Measurements from ENCODE around the gene COQ9. TPM values are rescaled to one million over a fixed set of nuclear protein-coding genes. Genes with fewer than 3 reads are reported as not detected.

Gene COQ9
- total and polyA plus RNA-seq, 2 donors = 42.4 to 67.5 TPM

- Histone ChIP-seq H3K9me3 (ENCODE audit: control insufficient read depth in 2 of 2, insufficient read depth in 1 of 2, low read length in 1 of 2) (peaks cover 0 to 1% of the 10 kb centered on the region in 2 donors), H3K4me1 (ENCODE audit: control insufficient read depth in 2 of 2, insufficient read depth in 2 of 2, low read length in 2 of 2) (peaks cover 0 to 5% of the 10 kb centered on the region in 2 donors), H3K27ac (ENCODE audit: low read depth in 1 of 2, low read length in 1 of 2) (no peak overlapping the region), H3K36me3 (ENCODE audit: control insufficient read depth in 2 of 2, insufficient read depth in 2 of 2, low read length in 1 of 2) (no peaks in the 10 kb centered on the region), H3K27me3 (ENCODE audit: control insufficient read depth in 2 of 2, insufficient read depth in 1 of 2, low read length in 1 of 2) (peaks cover 0 to 12% of the 10 kb centered on the region in 2 donors), H3K4me3 (ENCODE audit: low read length in 2 of 2) (no peak overlapping the region)
- 97% methylated on average over 5 of the region's 5 CpGs for WGBS
- no peak for DNase-seq (ENCODE audit: low read depth in 6 of 9, low spot score in 9 of 9)
Observed at GRCh38 chr16:57407521-57408353, 39.5 kb upstream of the COQ9 start.

GRCh38 chr16:57409065-57409464 lies 38.2 kb upstream of the COQ9 start:
- H3K36me3 ChIP-seq (ENCODE audit: control insufficient read depth in 2 of 2, insufficient read depth in 2 of 2, low read length in 1 of 2) = no peaks in the 10 kb centered on the region
- no peak overlapping the region for H3K4me3 ChIP-seq (ENCODE audit: low read length in 2 of 2)
- peaks cover 0 to 8% of the 10 kb centered on the region in 2 donors for H3K4me1 ChIP-seq (ENCODE audit: control insufficient read depth in 2 of 2, insufficient read depth in 2 of 2, low read length in 2 of 2)
- peaks cover 0 to 1% of the 10 kb centered on the region in 2 donors for H3K9me3 ChIP-seq (ENCODE audit: control insufficient read depth in 2 of 2, insufficient read depth in 1 of 2, low read length in 1 of 2)
- WGBS = 57% methylated on average over 5 of the region's 5 CpGs
- H3K27me3 ChIP-seq (ENCODE audit: control insufficient read depth in 2 of 2, insufficient read depth in 1 of 2, low read length in 1 of 2) = peaks cover 0 to 10% of the 10 kb centered on the region in 2 donors
- H3K27ac ChIP-seq (ENCODE audit: low read depth in 1 of 2, low read length in 1 of 2) = no peak overlapping the region
- no peak for DNase-seq (ENCODE audit: low read depth in 6 of 9, low spot score in 9 of 9)

DNA sequence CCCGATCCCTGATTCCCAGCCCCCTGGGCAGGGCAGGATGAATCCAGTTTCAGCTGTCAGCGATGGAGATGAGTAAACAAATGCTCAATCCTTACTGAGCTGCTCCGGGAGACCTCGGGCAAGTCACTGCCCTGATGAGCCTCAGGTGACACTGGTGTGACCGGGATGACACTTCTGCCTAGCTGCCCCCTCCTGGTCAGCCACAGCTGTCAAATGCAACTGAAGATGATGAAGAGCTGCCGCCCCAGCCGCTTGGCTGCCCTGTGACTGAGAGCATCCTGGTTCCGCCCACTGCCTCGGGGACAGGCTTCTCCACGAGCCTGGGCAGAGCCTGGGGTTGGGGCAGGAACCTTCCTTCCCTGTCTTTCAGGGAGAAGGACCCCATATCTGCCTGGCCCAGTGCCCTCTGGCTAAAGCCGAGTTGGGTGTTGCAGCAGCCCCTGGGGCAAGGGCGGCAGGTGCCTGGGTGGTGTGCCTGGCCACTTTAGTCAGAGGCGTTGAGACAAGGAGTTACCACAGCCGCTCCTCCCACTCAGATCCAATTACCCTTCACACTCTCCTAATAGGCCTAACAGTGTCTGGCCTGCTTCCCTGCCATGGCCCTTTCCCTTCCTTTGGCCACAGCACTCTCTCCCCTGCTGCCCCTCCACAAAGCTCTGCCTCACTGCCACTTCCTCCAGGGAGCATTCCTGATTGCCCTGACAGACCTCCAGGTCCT lies 37.2 kb upstream of the COQ9 start:
- WGBS = 91% methylated on average over 14 of the region's 14 CpGs
- Histone ChIP-seq H3K9me3 (ENCODE audit: control insufficient read depth in 2 of 2, insufficient read depth in 1 of 2, low read length in 1 of 2) (peaks cover 0 to 1% of the 10 kb centered on the region in 2 donors), H3K27me3 (ENCODE audit: control insufficient read depth in 2 of 2, insufficient read depth in 1 of 2, low read length in 1 of 2) (peaks cover 0 to 8% of the 10 kb centered on the region in 2 donors), H3K36me3 (ENCODE audit: control insufficient read depth in 2 of 2, insufficient read depth in 2 of 2, low read length in 1 of 2) (no peaks in the 10 kb centered on the region), H3K4me3 (ENCODE audit: low read length in 2 of 2) (no peak overlapping the region), H3K27ac (ENCODE audit: low read depth in 1 of 2, low read length in 1 of 2) (no peak overlapping the region), H3K4me1 (ENCODE audit: control insufficient read depth in 2 of 2, insufficient read depth in 2 of 2, low read length in 2 of 2) (peaks cover 0 to 8% of the 10 kb centered on the region in 2 donors)
- no peak for DNase-seq (ENCODE audit: low read depth in 6 of 9, low spot score in 9 of 9)

- WGBS = 90% methylated on average over 12 of the region's 12 CpGs
- no peak for DNase-seq (ENCODE audit: low read depth in 6 of 9, low spot score in 9 of 9)
- peaks cover 0 to 13% of the 10 kb centered on the region in 2 donors for H3K4me1 ChIP-seq (ENCODE audit: control insufficient read depth in 2 of 2, insufficient read depth in 2 of 2, low read length in 2 of 2)
- no peak overlapping the region for H3K4me3 ChIP-seq (ENCODE audit: low read length in 2 of 2)
- no peaks in the 10 kb centered on the region for H3K27me3 ChIP-seq (ENCODE audit: control insufficient read depth in 2 of 2, insufficient read depth in 1 of 2, low read length in 1 of 2)
- peaks cover 1 to 5% of the 10 kb centered on the region in 2 donors for H3K9me3 ChIP-seq (ENCODE audit: control insufficient read depth in 2 of 2, insufficient read depth in 1 of 2, low read length in 1 of 2)
- H3K27ac ChIP-seq (ENCODE audit: low read depth in 1 of 2, low read length in 1 of 2) = no peak overlapping the region
- no peaks in the 10 kb centered on the region for H3K36me3 ChIP-seq (ENCODE audit: control insufficient read depth in 2 of 2, insufficient read depth in 2 of 2, low read length in 1 of 2)
Observed at GRCh38 chr16:57411362-57411976, 35.8 kb upstream of the COQ9 start.

- Histone ChIP-seq H3K4me3 (ENCODE audit: low read length in 2 of 2) (no peak overlapping the region), H3K4me1 (ENCODE audit: control insufficient read depth in 2 of 2, insufficient read depth in 2 of 2, low read length in 2 of 2) (peaks cover 4 to 24% of the 10 kb centered on the region in 2 donors), H3K27ac (ENCODE audit: low read depth in 1 of 2, low read length in 1 of 2) (no peak overlapping the region), H3K36me3 (ENCODE audit: control insufficient read depth in 2 of 2, insufficient read depth in 2 of 2, low read length in 1 of 2) (no peaks in the 10 kb centered on the region), H3K27me3 (ENCODE audit: control insufficient read depth in 2 of 2, insufficient read depth in 1 of 2, low read length in 1 of 2) (no peaks in the 10 kb centered on the region), H3K9me3 (ENCODE audit: control insufficient read depth in 2 of 2, insufficient read depth in 1 of 2, low read length in 1 of 2) (peaks cover 1 to 5% of the 10 kb centered on the region in 2 donors)
- 96% methylated on average over 9 of the region's 9 CpGs for WGBS
- DNase-seq (ENCODE audit: low read depth in 6 of 9, low spot score in 9 of 9) = no peak
Observed at GRCh38 chr16:57412584-57412983, 34.7 kb upstream of the COQ9 start.

GRCh38 chr16:57413301-57413730 lies 34.0 kb upstream of the COQ9 start:
- peaks cover 4 to 29% of the 10 kb centered on the region in 2 donors for H3K4me1 ChIP-seq (ENCODE audit: control insufficient read depth in 2 of 2, insufficient read depth in 2 of 2, low read length in 2 of 2)
- no peak overlapping the region for H3K4me3 ChIP-seq (ENCODE audit: low read length in 2 of 2)
- H3K27ac ChIP-seq (ENCODE audit: low read depth in 1 of 2, low read length in 1 of 2) = no peak overlapping the region
- DNase-seq (ENCODE audit: low read depth in 6 of 9, low spot score in 9 of 9) = no peak
- peaks cover 1 to 5% of the 10 kb centered on the region in 2 donors for H3K9me3 ChIP-seq (ENCODE audit: control insufficient read depth in 2 of 2, insufficient read depth in 1 of 2, low read length in 1 of 2)
- WGBS = 89% methylated on average over 5 of the region's 5 CpGs
- no peaks in the 10 kb centered on the region for H3K27me3 ChIP-seq (ENCODE audit: control insufficient read depth in 2 of 2, insufficient read depth in 1 of 2, low read length in 1 of 2)
- no peaks in the 10 kb centered on the region for H3K36me3 ChIP-seq (ENCODE audit: control insufficient read depth in 2 of 2, insufficient read depth in 2 of 2, low read length in 1 of 2)

GRCh38 chr16:57413733-57414132 lies 33.5 kb upstream of the COQ9 start:
- no peak for DNase-seq (ENCODE audit: low read depth in 6 of 9, low spot score in 9 of 9)
- Histone ChIP-seq H3K27ac (ENCODE audit: low read depth in 1 of 2, low read length in 1 of 2) (no peak overlapping the region), H3K9me3 (ENCODE audit: control insufficient read depth in 2 of 2, insufficient read depth in 1 of 2, low read length in 1 of 2) (peaks cover 1 to 5% of the 10 kb centered on the region in 2 donors), H3K36me3 (ENCODE audit: control insufficient read depth in 2 of 2, insufficient read depth in 2 of 2, low read length in 1 of 2) (no peaks in the 10 kb centered on the region), H3K4me1 (ENCODE audit: control insufficient read depth in 2 of 2, insufficient read depth in 2 of 2, low read length in 2 of 2) (peaks cover 4 to 32% of the 10 kb centered on the region in 2 donors), H3K4me3 (ENCODE audit: low read length in 2 of 2) (no peak overlapping the region), H3K27me3 (ENCODE audit: control insufficient read depth in 2 of 2, insufficient read depth in 1 of 2, low read length in 1 of 2) (no peaks in the 10 kb centered on the region)
- WGBS = 91% methylated on average over 7 of the region's 7 CpGs

GRCh38 chr16:57416084-57416483 lies 31.2 kb upstream of the COQ9 start:
- 91% methylated on average over 16 of the region's 16 CpGs for WGBS
- H3K4me1 ChIP-seq (ENCODE audit: control insufficient read depth in 2 of 2, insufficient read depth in 2 of 2, low read length in 2 of 2) = peaks cover 4 to 36% of the 10 kb centered on the region in 2 donors
- no peaks in the 10 kb centered on the region for H3K36me3 ChIP-seq (ENCODE audit: control insufficient read depth in 2 of 2, insufficient read depth in 2 of 2, low read length in 1 of 2)
- DNase-seq (ENCODE audit: low read depth in 6 of 9, low spot score in 9 of 9) = no peak
- H3K4me3 ChIP-seq (ENCODE audit: low read length in 2 of 2) = no peak overlapping the region
- no peaks in the 10 kb centered on the region for H3K27me3 ChIP-seq (ENCODE audit: control insufficient read depth in 2 of 2, insufficient read depth in 1 of 2, low read length in 1 of 2)
- peaks cover 2 to 5% of the 10 kb centered on the region in 2 donors for H3K9me3 ChIP-seq (ENCODE audit: control insufficient read depth in 2 of 2, insufficient read depth in 1 of 2, low read length in 1 of 2)
- H3K27ac ChIP-seq (ENCODE audit: low read depth in 1 of 2, low read length in 1 of 2) = no peak overlapping the region

DNA sequence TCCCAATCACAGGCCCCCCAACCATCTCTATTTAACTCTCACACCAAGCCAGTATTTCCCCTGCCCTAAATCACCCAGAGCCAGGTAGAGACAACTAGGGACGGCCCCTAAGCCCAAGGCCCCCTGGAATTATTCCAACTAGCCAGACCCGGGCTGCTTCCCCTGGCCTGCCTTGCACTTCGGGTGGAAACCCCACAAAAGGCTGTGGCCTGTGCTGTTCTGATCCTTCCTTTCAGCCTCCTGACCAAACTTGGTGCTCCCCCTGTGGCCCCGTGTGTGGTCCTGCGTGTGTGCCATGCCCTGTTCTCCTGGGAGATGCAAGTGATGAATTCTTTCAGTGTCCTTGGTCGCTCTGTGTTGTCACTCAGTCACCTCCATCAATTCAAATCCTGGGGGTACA lies 27.8 kb upstream of the COQ9 start:
- Histone ChIP-seq H3K4me3 (ENCODE audit: low read length in 2 of 2) (no peak overlapping the region), H3K27me3 (ENCODE audit: control insufficient read depth in 2 of 2, insufficient read depth in 1 of 2, low read length in 1 of 2) (no peaks in the 10 kb centered on the region), H3K36me3 (ENCODE audit: control insufficient read depth in 2 of 2, insufficient read depth in 2 of 2, low read length in 1 of 2) (no peaks in the 10 kb centered on the region), H3K27ac (ENCODE audit: low read depth in 1 of 2, low read length in 1 of 2) (no peak overlapping the region), H3K4me1 (ENCODE audit: control insufficient read depth in 2 of 2, insufficient read depth in 2 of 2, low read length in 2 of 2) (peaks cover 4 to 32% of the 10 kb centered on the region in 2 donors), H3K9me3 (ENCODE audit: control insufficient read depth in 2 of 2, insufficient read depth in 1 of 2, low read length in 1 of 2) (peaks cover 1 to 5% of the 10 kb centered on the region in 2 donors)
- DNase-seq (ENCODE audit: low read depth in 6 of 9, low spot score in 9 of 9) = no peak
- WGBS = 96% methylated on average over 6 of the region's 6 CpGs

All from thymus (tissue), 11 donors.